GM19463 (cell line): ENCODE measurements around the gene PSMD2.

Experiments used
- ATAC-seq: cut with Tn5 transposase; IDR thresholded peaks from one replicate; pipeline ENCODE4 v1.9.1; 2021; ENCODE audit warnings: mild to moderate bottlenecking, moderate library complexity; ENCODE audit not compliant: unreplicated experiment

Gene PSMD2

DNA sequence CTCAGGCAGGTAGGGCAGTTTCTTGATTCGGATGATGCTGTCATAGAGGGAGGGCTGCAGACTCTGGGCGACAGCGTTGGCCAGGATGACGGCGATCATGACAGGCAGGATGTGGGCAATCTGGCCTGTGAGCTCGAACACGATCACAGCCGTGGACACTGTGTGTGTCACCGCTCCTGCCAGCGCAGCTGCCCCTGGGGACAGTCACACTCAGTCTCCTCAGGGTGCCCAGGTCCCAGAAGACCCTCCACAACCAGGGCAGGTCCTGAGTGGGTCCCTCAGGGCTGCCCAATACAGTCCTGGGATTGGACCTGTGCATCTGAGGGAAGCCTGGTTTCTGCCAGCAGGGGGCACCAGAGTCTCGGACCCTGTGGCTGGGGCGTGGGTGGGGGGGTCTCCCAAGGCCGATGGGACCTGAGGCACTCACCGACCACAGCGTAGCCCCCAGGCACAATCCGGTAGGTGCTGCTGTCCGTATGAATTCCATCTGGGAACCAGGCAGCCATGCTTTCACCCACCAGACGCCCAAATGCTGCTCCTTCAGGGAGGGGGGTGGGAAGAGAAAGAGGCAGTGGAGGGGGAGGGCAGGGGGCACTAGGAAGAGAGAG, 55.2 kb downstream of the PSMD2 start:
- no peak for ATAC-seq

DNA sequence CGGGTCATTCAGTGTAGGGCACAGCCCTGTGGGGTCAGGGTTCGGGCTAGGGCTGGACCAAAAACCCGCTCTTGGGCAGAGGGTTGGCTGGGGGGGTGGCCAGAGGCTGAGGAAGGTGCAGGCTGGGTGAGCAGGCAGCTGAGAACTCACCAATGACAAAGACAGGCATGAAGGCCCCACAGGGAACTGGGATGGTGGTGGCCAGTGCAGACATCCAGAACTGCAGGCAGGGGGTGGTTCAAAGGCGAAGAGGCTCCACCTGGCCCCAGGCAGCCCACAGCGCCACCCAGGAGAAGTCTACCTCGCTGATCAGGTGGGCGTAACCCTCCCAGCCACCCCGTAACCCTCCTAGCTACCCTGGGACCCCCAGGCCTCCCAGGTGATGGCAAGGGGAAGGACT, 55.7 kb downstream of the PSMD2 start:
- no peak for ATAC-seq

DNA sequence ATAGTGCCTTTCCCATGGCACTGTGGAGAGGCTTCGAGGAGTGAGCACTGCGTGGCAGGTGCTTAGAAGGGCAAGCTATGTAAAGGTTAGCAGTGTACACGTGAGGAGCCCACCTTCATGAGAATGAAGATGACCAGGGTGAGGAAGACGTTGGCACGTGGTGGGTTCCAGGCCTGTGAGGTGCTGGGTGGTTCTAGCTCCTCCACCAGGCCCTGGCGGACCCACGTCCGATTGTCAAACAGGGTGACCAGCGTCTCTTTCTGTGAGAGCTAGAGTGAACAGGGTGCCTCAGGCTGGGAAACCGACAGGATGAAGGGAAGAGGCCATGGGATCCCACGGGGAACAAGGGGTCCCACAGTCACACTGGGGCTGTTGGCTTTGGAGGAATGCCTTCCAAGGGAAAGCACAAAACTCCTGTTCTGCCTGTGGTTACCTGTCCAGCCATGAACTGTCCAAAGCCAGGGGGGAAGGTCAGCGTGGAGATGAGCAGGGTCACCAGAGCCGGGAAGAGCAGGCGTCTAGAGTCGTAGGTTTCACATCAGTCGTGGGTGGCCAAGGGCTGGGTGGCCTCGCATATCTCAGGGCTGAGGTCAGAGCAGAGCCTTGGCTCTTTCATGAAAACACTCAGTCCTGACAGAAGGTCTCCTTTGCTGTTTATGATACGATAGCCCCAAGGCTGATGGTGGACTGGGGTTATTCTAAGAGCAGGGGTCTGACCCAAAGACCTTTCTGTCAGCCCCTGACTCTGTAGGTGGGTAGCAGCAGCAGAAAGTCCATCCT, 56.4 kb downstream of the PSMD2 start:
- ATAC-seq = no peak

DNA sequence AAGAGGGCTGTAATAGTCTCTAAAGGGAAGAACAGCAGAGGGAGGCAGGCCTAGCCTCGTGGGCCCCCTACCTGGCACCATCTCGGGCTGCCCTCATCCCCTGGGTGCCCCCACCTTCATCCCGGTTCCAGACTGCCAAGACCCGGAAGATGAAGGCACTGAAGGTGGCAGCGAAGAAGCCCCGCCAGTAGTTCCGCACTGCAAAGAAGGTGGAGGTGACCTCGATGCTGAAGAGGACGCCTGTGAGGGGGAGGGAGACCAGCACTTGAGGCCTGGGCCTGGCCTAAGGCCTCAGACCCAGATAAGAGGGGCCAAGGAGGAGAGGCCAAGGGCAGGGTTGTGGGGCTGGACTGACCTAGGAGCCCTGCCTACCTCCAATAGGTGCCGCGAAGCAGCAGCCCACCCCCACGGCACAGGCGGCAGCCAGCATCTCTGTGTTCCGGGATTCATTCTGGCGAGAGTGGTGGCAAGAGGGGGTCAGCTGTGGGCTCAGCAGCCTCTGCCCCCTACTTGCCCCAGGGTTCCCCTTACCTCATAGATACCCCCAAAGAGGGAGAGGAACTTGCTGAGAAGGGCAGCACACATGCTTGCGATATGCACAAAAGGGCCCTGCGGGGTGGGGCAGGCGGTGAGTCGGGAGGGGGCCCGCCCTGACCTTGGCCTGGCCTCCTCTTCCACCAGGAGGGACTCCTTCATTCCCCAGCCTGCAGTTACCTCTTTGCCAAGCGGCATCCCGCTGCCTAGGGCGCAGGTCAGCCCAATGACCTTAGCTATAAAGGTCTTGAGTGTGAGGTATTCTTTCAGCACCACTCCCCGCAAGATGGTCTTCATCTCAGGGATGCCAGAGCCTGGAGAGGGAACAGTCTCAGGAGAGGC, 58.4 kb downstream of the PSMD2 start:
- ATAC-seq = no peak

DNA sequence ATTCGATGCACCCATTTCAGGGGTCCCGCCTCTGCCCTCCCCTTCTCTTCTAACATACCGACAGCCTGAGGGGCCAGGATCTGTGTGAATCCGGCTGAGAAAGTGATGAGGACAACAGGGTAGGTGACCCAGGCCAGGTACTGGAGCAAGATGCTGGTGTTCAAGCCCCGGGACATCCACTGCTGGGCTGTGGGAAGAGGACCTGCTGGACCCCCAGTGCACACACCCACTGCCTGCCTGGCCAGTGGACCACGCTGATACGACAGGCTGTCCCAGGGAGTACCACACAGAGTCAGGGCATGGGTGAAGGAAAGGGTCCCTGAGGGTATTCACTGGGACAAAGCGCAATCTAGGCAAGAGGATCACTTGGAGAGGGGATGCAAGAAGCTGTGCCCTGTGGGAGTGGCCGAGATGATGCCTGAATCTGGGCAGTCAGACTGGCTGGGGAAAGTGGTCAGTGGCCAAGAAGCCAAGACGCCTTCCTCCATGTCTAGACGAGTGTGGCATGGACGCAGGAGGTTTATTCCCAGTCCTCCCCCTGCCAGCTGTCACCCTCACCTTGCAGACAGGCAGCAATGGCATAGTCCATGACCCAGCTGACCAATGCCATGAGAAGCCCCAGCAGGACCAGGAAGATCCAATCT, 59.2 kb downstream of the PSMD2 start:
- no peak for ATAC-seq
